Measurements from ENCODE around the gene SNAI3. TPM values are rescaled to one million over a fixed set of nuclear protein-coding genes. Genes with fewer than 3 reads are reported as not detected.

The SNAI3 gene
- total RNA-seq, 6 experiments from 2014 or later, result 0.15 to 0.98 (median 0.35) TPM

- Histone ChIP-seq H3K4me1 (no peaks in the 10 kb centered on the region), H3K27ac (peak overlapping the region in 1 of 3 donors; percentile 18), H3K36me3 (peaks cover 0 to 28% (median 11%) of the 10 kb centered on the region in 4 donors), H3K9me3 (no peaks in the 10 kb centered on the region), H3K4me3 (peak overlapping the region; percentile 14 to 32 (median 25)), H3K27me3 (no peaks in the 10 kb centered on the region)
- DNase-seq (peak in 1 of 3 donors; percentile 62), ATAC-seq (peak; percentile 41 to 64 (median 64))
- 27% methylated on average over 10 of the region's 82 CpGs for WGBS (ENCODE audit: insufficient coverage, low coverage, low lambda C conversion rate, missing lambda C conversion rate)
- intact Hi-C loops (cut with DNase I), result no loop called here
- TF ChIP-seq CTCF (IDR thresholded peaks at IDR 0.05), result no peak
- no peak for TF ChIP-seq POLR2A (IDR thresholded peaks at IDR 0.05)
These were observed 51.9 kb downstream of the SNAI3 start for GRCh38 chr16:88634141-88634993.

- intact Hi-C loops (cut with DNase I), result no loop called here
- WGBS (ENCODE audit: insufficient coverage, low coverage, low lambda C conversion rate, missing lambda C conversion rate), result 36% methylated on average over 17 of the region's 23 CpGs
- DNase-seq (no peak), ATAC-seq (peak; percentile 52 to 63 (median 55))
- peak overlapping the region in 1 of 3 donors; percentile 18 for H3K27ac ChIP-seq
- H3K27me3 ChIP-seq, result no peaks in the 10 kb centered on the region
- no peaks in the 10 kb centered on the region for H3K4me1 ChIP-seq
- TF ChIP-seq POLR2A (IDR thresholded peaks at IDR 0.05) (no peak), CTCF (IDR thresholded peaks at IDR 0.05) (peak in 2 of 4 donors; percentile 32 to 48)
- H3K9me3 ChIP-seq, result no peaks in the 10 kb centered on the region
- H3K4me3 ChIP-seq, result peak overlapping the region in 2 of 3 donors; percentile 14 to 25
- peaks cover 0 to 31% (median 11%) of the 10 kb centered on the region in 4 donors for H3K36me3 ChIP-seq
These were observed 52.6 kb downstream of the SNAI3 start for GRCh38 chr16:88633684-88634140.

- no peak for ATAC-seq
- intact Hi-C loops (cut with DNase I), result no loop called here
- Histone ChIP-seq H3K4me1 (peaks cover 0 to 4% (median 0%) of the 10 kb centered on the region in 4 donors), H3K36me3 (peaks cover 0 to 37% (median 13%) of the 10 kb centered on the region in 4 donors), H3K27me3 (no peaks in the 10 kb centered on the region), H3K4me3 (no peak overlapping the region), H3K27ac (no peak overlapping the region), H3K9me3 (no peaks in the 10 kb centered on the region)
- WGBS (ENCODE audit: insufficient coverage, low coverage, low lambda C conversion rate, missing lambda C conversion rate), result 100% methylated on average over 3 of the region's 11 CpGs
- DNase-seq, result peak in 1 of 3 donors; percentile 40
- TF ChIP-seq POLR2A (IDR thresholded peaks at IDR 0.05) (no peak), CTCF (IDR thresholded peaks at IDR 0.05) (no peak)
These were observed 53.7 kb downstream of the SNAI3 start for GRCh38 chr16:88632587-88632930.

- H3K4me1 ChIP-seq, result peaks cover 0 to 4% (median 0%) of the 10 kb centered on the region in 4 donors
- ATAC-seq (no peak), DNase-seq (peak in 2 of 3 donors; percentile 40 to 46)
- no peak overlapping the region for H3K27ac ChIP-seq
- TF ChIP-seq CTCF (IDR thresholded peaks at IDR 0.05) (no peak), POLR2A (IDR thresholded peaks at IDR 0.05) (no peak)
- 72% methylated on average over 7 of the region's 30 CpGs for WGBS (ENCODE audit: insufficient coverage, low coverage, low lambda C conversion rate, missing lambda C conversion rate)
- no peaks in the 10 kb centered on the region for H3K9me3 ChIP-seq
- H3K4me3 ChIP-seq, result no peak overlapping the region
- intact Hi-C loops (cut with DNase I), result no loop called here
- H3K27me3 ChIP-seq, result no peaks in the 10 kb centered on the region
- H3K36me3 ChIP-seq, result peaks cover 0 to 40% (median 13%) of the 10 kb centered on the region in 4 donors
These were observed 54.3 kb downstream of the SNAI3 start for GRCh38 chr16:88631920-88632586.
